Measurements from ENCODE around the gene FOXO6. TPM values are rescaled to one million over a fixed set of nuclear protein-coding genes. Genes with fewer than 3 reads are reported as not detected.

Gene FOXO6
- polyA plus RNA-seq, 1 donor (not counting 4 experiments of a cell fraction or from before 2014, with no cell fraction given): not detected

- no peak overlapping the region for H3K27ac ChIP-seq (ENCODE audit: control insufficient read depth, insufficient read depth, low read length)
- H3K9me1 ChIP-seq (ENCODE audit: control insufficient read depth, extremely low read depth, insufficient read depth, low read length): no peaks in the 10 kb centered on the region
- dilution Hi-C loops (cut with MboI; ENCODE audit: extremely low pct_ligation_motif_present, low sequenced_read_pairs): no loop called here
- H3K4me3 ChIP-seq (ENCODE audit: control insufficient read depth in 2 of 3, extremely low read depth in 1 of 3, insufficient read depth in 2 of 3, low read depth in 1 of 3, low read length in 3 of 3): no peak overlapping the region
- H3K79me2 ChIP-seq (ENCODE audit: control insufficient read depth, insufficient read depth, low read length): no peaks in the 10 kb centered on the region
- no peak for TF ChIP-seq CTCF (optimal IDR thresholded peaks at IDR 0.05 in 1 of 3, IDR thresholded peaks at IDR 0.05 in 1 of 3, conservative IDR thresholded peaks at IDR 0.05 in 1 of 3; ENCODE audit: extremely low read depth in 1 of 3, insufficient read depth in 2 of 3, low read length in 3 of 3)
- TF ChIP-seq EZH2 (IDR thresholded peaks at IDR 0.05; ENCODE audit: low read length): no peak
- H3K4me2 ChIP-seq (ENCODE audit: control insufficient read depth, extremely low read depth, insufficient read depth, low read depth, low read length): no peak overlapping the region
- no peak overlapping the region for H2AFZ ChIP-seq (ENCODE audit: control insufficient read depth, low read length)
- H3K9me3 ChIP-seq (ENCODE audit: control insufficient read depth, low read depth, low read length): no peaks in the 10 kb centered on the region
- H3K4me1 ChIP-seq (ENCODE audit: control insufficient read depth, extremely low read depth, insufficient read depth, low read length): no peaks in the 10 kb centered on the region
- no peaks in the 10 kb centered on the region for H4K20me1 ChIP-seq (ENCODE audit: control insufficient read depth, extremely low read depth, insufficient read depth, low read length)
- no peaks in the 10 kb centered on the region for H3K27me3 ChIP-seq (ENCODE audit: control insufficient read depth, extremely low read depth, insufficient read depth, low read length)
- FAIRE-seq (no peak), DNase-seq (ENCODE audit: low read depth, low spot score) (no peak)
- no peak overlapping the region for H3K9ac ChIP-seq (ENCODE audit: control insufficient read depth, extremely low read depth, insufficient read depth, low read length)
- H3K36me3 ChIP-seq (ENCODE audit: control insufficient read depth in 2 of 2, extremely low read depth in 1 of 2, insufficient read depth in 2 of 2, low read length in 2 of 2): no peaks in the 10 kb centered on the region
Observed at GRCh38 chr1:41425369-41425768, 64.1 kb downstream of the FOXO6 start.

GRCh38 chr1:41426201-41426890, 65.1 kb downstream of the FOXO6 start:
- Histone ChIP-seq H3K4me1 (ENCODE audit: control insufficient read depth, extremely low read depth, insufficient read depth, low read length) (no peaks in the 10 kb centered on the region), H3K36me3 (ENCODE audit: control insufficient read depth in 2 of 2, extremely low read depth in 1 of 2, insufficient read depth in 2 of 2, low read length in 2 of 2) (no peaks in the 10 kb centered on the region), H3K79me2 (ENCODE audit: control insufficient read depth, insufficient read depth, low read length) (no peaks in the 10 kb centered on the region), H4K20me1 (ENCODE audit: control insufficient read depth, extremely low read depth, insufficient read depth, low read length) (no peaks in the 10 kb centered on the region), H3K27me3 (ENCODE audit: control insufficient read depth, extremely low read depth, insufficient read depth, low read length) (peaks cover 5% of the 10 kb centered on the region), H3K9me1 (ENCODE audit: control insufficient read depth, extremely low read depth, insufficient read depth, low read length) (no peaks in the 10 kb centered on the region), H3K4me3 (ENCODE audit: control insufficient read depth in 2 of 3, extremely low read depth in 1 of 3, insufficient read depth in 2 of 3, low read depth in 1 of 3, low read length in 3 of 3) (no peak overlapping the region), H2AFZ (ENCODE audit: control insufficient read depth, low read length) (no peak overlapping the region), H3K4me2 (ENCODE audit: control insufficient read depth, extremely low read depth, insufficient read depth, low read depth, low read length) (no peak overlapping the region), H3K9ac (ENCODE audit: control insufficient read depth, extremely low read depth, insufficient read depth, low read length) (no peak overlapping the region), H3K9me3 (ENCODE audit: control insufficient read depth, low read depth, low read length) (no peaks in the 10 kb centered on the region), H3K27ac (ENCODE audit: control insufficient read depth, insufficient read depth, low read length) (no peak overlapping the region)
- dilution Hi-C loops (cut with MboI; ENCODE audit: extremely low pct_ligation_motif_present, low sequenced_read_pairs): no loop called here
- DNase-seq (ENCODE audit: low read depth, low spot score): no peak
- FAIRE-seq: no peak
- TF ChIP-seq EZH2 (IDR thresholded peaks at IDR 0.05; ENCODE audit: low read length): no peak
- TF ChIP-seq CTCF (optimal IDR thresholded peaks at IDR 0.05 in 1 of 3, IDR thresholded peaks at IDR 0.05 in 1 of 3, conservative IDR thresholded peaks at IDR 0.05 in 1 of 3; ENCODE audit: extremely low read depth in 1 of 3, insufficient read depth in 2 of 3, low read length in 3 of 3): no peak
